HG03066 (cell line): Measurements from ENCODE around the gene TFCP2.
"Not testable (repeated sequence)": the region's sequence is repeated elsewhere in the genome, so short reads cannot be mapped to it uniquely, and the experiment has no call there.

ENCODE experiments used
- ATAC-seq: cut with Tn5 transposase; IDR thresholded peaks from one replicate; pipeline ENCODE4 v1.9.1; 2021; ENCODE audit warnings: low read depth; ENCODE audit not compliant: unreplicated experiment

Gene TFCP2, protein sequence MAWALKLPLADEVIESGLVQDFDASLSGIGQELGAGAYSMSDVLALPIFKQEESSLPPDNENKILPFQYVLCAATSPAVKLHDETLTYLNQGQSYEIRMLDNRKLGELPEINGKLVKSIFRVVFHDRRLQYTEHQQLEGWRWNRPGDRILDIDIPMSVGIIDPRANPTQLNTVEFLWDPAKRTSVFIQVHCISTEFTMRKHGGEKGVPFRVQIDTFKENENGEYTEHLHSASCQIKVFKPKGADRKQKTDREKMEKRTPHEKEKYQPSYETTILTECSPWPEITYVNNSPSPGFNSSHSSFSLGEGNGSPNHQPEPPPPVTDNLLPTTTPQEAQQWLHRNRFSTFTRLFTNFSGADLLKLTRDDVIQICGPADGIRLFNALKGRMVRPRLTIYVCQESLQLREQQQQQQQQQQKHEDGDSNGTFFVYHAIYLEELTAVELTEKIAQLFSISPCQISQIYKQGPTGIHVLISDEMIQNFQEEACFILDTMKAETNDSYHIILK

DNA sequence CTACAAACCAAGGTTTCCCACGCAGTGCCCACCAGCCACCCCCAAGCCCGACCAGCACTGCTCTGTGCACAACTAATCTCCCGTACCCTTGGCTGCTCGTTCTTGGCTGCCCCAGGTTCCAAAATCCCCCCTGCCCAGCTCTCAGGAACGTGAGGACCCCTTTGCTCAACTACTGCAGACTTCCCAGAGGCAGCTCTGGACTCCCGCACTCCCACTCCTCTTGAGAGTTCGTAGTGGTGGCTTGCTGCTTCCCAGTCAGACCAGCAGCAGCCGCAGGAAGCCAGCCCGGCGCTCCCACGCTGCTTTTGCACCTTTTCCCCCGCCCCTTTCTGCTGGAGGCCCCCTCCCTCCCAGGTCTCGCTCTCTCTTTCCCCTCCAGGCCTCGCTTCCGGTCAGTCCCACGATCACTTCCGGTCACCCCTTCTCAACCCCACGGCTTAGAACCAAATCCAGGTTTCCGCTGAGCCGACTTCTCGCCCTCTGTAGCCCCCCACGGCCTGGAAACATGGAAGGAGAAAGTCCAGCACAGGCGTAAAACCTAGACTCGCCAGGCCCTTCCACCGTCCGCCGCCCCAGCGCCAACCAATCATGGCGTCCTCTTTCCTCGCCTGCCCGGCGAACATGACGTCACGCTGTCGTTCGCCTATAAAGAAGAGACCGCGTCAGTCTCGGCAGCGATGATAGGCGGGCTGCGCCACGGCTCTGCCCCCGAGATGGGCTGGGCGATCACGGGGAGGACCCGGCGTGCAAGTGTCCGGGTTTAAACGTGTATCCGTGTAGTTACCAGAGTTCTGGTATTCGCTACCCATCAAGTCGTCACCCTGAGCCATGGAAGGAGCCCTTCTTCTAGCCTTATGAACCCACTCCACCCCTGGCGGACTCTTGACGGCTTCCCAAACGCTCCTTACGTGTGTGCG, at the start of gene TFCP2:
Gene TFCP2 (minus strand): TSS at position 621 of the 917 bp plus-strand sequence. CDS start 713 bp downstream, outside the sequence.
- peak; percentile 92 for ATAC-seq

DNA sequence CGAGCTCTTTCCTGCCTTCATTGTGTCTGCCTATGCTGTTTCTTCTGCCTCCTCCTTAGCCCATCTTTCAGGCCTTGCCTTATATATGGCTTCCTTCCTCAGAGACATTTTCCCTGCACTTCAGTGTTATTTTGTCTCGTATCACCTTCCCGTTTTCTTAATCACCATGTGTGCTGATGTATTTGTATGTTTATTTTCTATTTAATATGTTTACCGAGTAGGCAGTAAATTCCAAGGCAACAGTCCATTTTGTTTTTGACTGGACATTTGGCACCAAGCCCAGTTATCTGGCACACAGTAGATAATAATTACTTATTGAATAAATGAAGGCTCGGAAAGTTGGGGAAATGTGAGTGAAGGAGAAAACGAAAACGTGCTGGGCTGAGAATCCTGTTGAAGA, 49.5 kb upstream of the TFCP2 start:
- ATAC-seq, result no peak

DNA sequence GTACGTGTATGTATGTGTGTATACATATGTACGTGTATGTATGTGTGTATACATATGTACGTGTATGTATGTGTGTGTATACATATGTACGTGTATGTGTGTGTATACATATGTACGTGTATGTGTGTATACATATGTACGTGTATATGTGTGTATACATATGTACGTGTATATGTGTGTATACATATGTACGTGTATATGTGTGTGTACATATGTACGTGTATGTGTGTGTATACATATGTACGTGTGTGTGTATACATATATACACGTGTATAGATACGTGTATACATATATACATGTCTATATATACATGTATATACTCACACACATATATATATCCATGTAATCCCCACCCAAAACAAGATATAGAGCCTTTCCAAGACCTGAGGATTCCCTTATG, 46.9 kb upstream of the TFCP2 start:
- ATAC-seq, result not testable (repeated sequence)

DNA sequence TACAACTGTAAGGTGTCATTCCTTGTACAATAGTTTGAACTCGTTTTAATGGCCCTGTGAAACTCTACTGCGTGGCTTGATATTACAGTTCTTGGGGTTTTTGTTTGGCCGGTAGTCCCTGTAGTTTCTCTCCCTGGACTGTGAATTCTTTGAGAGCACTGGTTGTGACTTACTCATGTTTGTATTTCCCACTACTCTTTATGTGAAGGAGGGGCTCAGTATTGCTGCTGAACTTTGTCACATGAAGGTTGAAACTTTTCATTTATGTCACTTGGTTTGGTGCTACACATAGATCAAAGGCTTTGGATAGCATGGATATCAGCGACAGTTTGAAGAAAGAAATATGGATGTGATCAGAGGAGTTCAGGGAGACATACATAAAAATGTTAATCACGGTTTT, 46.4 kb upstream of the TFCP2 start:
- no peak for ATAC-seq

DNA sequence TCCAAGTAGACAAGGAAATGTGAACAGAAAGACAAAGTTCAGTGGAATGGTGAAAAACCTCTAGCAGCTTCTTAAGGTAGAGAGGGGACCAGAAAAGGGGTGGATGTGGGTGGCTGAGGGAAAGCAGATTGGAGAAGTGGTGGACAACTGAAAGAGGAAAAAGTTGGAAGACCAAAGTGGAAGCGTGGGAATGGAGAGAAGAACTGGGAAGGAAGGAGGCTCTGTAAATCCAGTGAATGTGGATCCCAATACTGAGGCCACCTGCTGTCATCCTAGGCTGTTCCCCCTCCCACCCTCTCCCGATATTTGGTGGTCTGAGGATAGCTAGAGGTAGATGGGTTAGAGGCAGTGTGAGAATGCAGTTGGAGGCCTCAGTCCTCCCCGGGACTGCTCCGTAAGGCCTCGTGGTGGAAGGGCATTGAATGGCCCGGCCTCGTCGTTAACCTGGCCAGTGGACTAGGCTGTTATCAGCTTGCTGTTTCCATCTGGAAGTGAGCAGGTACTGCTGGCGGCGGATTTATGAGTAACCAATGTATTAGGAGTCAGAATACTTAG, 45.7 kb upstream of the TFCP2 start:
- no peak for ATAC-seq

DNA sequence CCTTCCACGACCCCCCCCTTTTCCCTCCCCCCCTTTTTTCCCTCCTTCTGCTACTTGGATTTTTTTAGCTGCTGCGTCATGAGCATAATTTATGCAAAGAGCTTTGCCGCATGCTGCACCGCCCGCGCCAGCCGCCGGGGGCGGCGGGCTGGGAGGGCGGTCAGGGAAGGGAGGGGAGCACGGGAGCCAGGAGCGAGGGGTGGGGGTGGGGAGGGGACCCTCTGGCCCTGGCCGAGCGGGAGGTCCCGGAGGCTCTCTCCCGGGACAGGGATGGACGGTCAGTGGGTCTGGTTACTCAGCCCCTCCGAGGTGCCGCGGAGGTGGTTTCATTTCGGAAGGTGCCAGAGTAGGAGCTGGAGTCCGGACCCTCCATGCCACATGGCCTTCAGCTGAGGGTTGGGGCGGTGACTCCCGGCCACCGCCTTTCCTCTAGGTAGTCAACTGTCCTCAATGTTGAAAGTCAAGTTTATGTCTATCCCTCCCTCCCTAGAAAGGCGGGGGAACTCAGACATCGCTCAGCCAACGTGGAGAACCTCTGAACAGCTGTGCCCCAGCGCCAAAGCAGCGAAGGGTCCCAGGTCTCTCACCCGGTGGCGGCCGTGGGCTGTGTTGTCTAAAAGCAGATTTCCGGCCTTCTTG, 45.2 kb upstream of the TFCP2 start, which contains the start of gene POU6F1:
Gene POU6F1 (minus strand): TSS at position 95 of the 639 bp plus-strand sequence. CDS start 11,226 bp downstream, outside the sequence.
- ATAC-seq, result peak; percentile 72

DNA sequence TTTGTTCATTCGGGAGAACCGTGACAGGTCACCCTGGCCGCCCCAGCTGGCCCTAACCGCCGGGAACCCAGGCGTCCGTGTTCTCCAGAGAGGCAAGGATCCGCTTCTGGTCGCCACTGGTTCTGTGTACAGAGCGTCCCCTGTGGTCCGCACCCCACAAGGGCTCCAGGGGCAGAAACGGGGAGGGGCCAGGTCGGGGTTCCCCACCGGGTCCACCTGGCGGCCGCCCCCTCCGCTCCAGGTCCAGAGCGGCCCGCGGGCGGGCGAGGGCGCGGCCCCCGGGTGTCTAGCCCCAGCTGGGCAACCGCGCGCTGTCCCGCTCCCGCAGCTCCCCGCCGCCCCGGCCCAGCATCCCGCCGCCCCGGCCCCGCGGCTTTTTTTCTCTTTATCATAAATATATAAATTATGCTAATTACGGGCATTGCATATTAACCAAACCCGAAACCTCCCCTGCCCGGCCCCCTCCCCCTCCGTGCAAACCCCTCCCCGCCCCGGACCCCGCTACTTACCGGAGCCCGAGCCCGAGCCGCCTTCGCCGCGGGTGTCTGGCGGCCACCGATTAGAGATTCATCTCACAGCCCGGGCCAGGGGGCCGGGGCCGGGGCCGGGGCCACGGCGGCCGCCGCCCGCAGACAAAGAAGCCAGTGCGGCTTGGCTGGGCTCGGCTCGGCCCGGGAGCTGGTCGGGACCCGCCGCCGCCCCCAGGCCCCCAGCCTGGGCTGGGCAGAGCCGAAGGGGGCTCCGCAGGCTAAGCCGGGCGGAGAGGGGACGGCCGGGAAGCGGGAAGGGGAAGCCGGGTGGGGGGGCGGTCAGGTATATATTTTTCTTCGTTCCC, 44.4 kb upstream of the TFCP2 start:
- ATAC-seq, result peak; percentile 37

DNA sequence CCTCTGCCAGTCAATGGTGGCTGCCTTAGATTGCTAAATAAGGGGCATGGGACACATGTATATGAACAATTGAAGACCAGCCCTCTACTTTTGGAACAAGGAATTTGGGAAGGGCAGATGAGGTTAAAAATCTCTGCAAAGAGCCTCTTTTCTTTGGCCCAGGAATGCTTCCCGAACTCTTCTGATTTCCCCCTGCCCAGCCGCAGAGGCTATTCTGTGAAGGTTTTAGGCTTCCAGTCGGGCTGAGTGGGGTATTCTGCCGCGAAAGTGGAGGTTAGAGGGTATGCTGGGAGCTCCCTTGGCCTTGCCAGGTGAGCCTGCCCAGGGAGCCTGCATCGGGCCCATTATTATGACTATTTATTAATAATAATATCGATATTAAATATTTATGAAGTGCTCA, 43.7 kb upstream of the TFCP2 start:
- ATAC-seq, result no peak

DNA sequence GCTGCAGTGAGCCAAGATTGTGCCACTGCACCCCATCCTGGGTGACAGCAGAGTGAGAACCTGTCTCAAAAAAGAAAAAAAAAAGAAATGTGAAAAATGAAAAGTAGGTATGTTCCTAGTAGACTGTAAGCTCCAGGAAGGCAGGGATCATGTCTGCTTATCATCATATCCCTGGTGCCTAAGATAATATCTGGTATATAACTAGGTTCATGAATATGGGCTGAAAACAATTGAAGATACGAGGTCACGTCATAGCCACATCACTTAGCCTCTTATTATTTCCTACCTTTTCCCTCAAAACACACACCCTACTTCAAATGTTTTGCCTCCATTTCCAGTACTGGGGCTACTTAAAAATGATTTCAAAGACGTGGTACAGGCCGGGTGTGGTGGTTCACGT, 42.0 kb upstream of the TFCP2 start:
- no peak for ATAC-seq

DNA sequence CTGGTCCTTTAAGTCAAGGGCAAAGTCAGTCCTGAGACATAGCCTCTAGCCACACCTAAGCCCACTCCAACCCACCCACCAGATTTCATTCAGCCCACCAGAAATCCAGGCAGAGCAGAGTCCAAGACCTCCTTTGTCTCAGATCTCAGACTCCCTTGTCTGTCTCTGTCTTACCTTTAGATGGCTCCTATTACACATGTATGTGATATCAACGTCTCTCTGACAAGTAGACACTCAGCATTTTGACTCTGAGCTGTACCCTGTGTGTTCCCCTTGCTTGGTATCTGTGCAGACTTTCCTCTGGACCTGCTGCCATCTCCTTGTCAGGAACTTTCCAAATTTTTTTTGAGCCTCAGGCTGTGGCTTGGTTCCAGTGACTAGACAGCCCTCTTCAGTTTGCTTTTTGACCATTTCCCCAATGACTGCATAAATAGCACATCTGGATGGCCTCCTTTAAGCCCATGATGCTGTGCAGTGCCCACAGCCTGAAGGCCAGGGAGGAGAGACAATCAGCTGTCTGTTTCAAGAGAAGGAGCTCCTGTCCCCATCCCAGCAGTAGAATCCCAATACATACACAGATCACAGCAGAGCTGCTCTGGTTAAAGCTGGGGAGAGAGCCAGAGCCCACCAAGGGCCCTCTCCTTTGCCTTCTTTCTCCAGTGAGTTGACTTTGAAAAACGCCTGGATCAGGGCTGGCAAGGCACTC, 37.9 kb upstream of the TFCP2 start:
- ATAC-seq, result no peak

DNA sequence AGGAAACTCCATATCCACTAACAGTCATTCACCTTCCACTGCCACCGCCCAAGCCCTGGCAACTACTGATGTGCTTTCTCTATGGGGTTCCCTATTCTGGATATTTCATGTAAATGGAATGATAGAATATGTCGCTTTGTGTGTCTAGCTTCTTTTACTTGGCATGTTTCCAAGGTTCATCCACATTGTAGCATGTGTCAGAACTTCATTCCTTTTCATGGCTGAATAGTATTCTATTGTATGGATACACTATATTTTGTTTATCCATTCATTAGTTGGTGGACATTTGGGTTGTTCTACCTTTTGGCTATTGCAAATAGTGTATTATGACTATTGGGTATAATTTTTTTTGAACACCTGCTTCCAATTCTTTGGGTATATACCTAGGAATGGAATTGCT, 36.3 kb upstream of the TFCP2 start:
- ATAC-seq, result no peak

DNA sequence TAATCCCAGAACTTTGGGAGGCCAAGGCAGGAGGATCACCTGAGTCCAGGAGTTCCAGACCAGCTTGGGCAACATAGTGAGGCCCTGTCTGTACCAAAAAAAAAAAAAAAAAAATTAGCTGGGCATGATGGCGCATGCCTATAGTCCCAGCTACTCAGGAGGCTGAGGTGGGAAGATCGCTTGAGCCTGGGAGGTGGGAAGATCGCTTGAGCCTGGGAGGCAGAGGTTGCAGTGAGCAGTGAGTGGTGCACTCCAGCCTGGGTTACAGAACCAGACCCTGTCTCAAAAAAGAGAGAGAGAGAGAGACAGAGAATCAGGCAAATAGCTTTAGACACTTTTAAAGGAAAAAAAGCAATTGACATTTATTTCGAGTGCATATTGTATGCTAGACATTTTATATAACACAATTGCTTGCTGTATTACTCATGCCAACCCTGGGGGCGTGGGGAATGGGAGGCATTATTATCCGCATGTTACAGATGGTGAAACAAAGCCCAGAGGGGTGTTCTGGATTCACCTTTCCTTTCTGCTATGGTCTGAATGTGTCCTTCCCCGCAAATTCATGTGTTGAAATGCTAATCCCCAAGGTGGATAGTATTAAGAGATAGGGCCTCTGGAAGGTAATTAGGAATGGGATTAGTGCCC, 35.2 kb upstream of the TFCP2 start:
- ATAC-seq, result no peak

DNA sequence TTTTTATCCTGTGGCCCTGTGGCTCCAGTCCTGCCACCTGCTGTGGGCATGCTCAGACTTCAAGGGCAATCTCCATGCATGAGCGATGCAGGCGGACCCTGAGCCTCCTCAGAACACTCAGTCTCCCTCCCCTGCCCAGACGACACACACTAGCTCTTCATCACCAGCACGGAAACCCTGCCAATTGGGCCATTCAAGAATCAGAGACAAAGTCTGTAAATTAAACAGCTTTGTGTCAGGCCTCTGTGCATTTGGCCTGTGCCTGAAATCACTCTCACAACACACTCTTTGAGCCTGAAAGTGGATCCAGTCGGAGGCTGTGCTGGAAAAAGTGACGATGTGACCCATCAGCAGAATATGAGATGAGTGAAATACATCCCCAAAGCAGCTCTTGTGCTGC, 32.4 kb upstream of the TFCP2 start:
- ATAC-seq, result no peak

DNA sequence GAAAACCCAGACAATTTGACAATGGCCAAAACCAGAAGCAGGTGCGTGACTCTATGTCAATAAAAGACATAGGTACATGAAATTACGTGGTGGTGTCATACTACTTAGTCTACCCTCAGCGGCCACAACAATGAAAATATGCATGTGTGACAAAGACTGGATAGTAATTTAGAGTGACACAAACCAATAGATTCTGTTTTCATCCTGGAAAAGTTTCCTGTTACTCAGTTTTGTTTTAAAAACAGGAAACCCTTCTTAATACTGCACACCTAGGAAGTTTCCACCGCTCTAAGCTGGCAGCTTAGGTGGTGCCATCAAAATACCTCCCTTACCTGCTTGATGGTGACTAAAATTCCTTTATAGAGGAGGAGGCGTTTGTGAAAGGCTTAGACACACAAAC, 29.8 kb upstream of the TFCP2 start:
- no peak for ATAC-seq

DNA sequence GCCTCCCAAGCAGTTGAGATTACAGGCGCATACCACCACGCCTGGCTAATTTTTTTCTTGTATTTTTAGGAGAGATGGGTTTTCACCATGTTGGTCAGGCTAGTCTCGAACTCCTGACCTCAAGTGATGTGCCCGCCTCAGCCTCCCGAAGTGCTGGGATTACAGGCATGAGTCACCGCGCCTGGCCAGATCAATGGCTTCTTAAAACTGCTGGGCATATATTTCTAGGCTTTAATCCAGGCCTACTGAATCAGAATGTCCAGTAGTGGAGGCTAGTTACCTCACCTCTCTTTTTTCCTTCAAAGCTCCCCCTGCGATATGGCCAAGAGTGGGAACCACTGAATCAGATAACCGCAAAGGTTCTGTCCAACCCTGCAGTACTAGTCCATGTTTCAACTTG, 27.9 kb upstream of the TFCP2 start:
- no peak for ATAC-seq

DNA sequence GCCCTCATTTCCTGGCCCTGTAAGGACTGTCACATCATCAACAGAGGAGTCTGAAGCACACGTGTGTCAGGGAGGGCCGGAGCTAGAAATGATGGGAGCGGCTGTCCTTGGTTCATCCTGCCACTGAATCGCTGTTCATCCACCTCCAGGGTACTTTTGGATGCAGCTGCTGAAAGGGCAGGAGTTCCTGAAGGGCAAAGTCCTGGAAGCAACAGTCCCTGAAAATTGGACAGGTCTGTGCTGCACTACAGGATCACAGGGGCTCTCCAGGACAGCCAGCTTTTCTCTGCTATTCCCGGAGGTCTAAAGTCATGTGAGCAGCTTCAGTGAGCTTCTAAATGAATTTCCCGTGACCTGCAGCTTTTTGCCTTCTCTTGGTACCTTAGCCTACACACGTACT, 27.2 kb upstream of the TFCP2 start:
- no peak for ATAC-seq

DNA sequence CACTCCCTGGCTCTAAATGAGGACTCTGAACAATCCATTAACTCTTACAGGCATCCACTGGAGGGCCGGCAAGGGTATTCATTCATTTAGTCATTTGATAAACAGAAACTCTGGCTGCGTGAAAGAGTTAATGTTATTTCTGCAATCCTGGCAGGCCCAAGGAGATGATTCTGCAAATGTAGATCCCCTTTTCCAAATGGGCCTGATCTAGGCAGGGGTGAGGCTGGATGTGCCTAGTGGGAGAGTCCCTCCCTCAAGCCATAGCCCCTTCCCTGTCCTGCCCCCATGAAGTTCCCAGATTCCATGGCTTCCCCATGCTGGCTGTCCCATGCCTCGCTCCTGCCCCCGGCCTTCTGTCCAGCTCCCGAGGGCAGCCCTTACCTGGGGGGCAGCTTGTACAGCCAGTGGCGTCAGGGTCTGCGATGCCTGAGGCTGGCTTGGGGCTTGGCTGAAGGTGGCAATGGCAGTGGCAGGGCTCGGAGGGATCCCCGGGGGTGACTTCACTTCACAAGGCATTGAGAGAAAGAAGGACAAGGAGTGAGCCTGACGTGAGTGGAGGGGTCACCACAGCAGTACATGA, 26.5 kb upstream of the TFCP2 start:
- ATAC-seq, result no peak
